OCI-LY3 (cell line): ENCODE data around the gene COLGALT1.

ENCODE experiments used
- H2AFZ ChIP-seq: fragments of 200-600, 300-600 bp; shearing (Covaris generic); 2 replicates; pipeline ENCODE4 v1.6.0; 2014; ENCODE audit warnings: antibody characterized with exemption, low read depth, low read length
- H3K27ac ChIP-seq: fragments of 200-600, 300-600 bp; sonication (generic); 2 replicates; pipeline ENCODE4 v1.5.1; 2014; ENCODE audit warnings: mild to moderate bottlenecking, low read length, moderate library complexity, mixed read lengths
- H3K27me3 ChIP-seq: fragments of 200-600, 300-600 bp; sonication (generic); 2 replicates; pipeline ENCODE4 v1.6.1; 2014; ENCODE audit warnings: low read depth, low read length, mixed read lengths
- H3K36me3 ChIP-seq: fragments of 200-600, 300-600 bp; sonication (generic); replicated peaks from 2 replicates; pipeline ENCODE3; 2014; ENCODE audit warnings: low read depth, low read length, mixed read lengths
- H3K4me1 ChIP-seq: fragments of 300-600, 200-600 bp; sonication (generic); 2 replicates; pipeline ENCODE4 v1.6.1; 2014; ENCODE audit warnings: low read length, mixed read lengths
- H3K4me2 ChIP-seq: fragments of 200-600, 300-600 bp; sonication (generic); 2 replicates; pipeline ENCODE4 v1.6.1; 2014; ENCODE audit warnings: low read length, mixed read lengths
- H3K4me3 ChIP-seq: fragments of 300-600, 200-600 bp; sonication (generic); 2 replicates; pipeline ENCODE4 v1.5.1; 2014; ENCODE audit warnings: antibody characterized with exemption, mild to moderate bottlenecking, low read length, moderate library complexity
- H3K79me2 ChIP-seq: fragments of 300-600, 200-600 bp; shearing (Covaris generic); 2 replicates; pipeline ENCODE4 v1.6.1; 2014; ENCODE audit warnings: mild to moderate bottlenecking, low read length, mixed read lengths
- H3K9ac ChIP-seq: fragments of 300-600, 200-600 bp; shearing (Covaris generic); 2 replicates; pipeline ENCODE4 v1.6.0; 2014; ENCODE audit warnings: mild to moderate bottlenecking, low read length, moderate library complexity
- H3K9me3 ChIP-seq: fragments of 200-600, 300-600 bp; shearing (Covaris generic); 2 replicates; pipeline ENCODE4 v1.6.1; 2014; ENCODE audit warnings: low read length, mixed read lengths; ENCODE audit not compliant: insufficient read depth
- H4K20me1 ChIP-seq: fragments of 200-600, 300-600 bp; sonication (generic); 2 replicates; pipeline ENCODE4 v1.6.1; 2016; ENCODE audit warnings: low read length, mixed read lengths; ENCODE audit not compliant: insufficient read depth
- CTCF ChIP-seq: fragments of 200-600, 300-600 bp; sonication (generic); IDR thresholded peaks from 2 replicates; pipeline ENCODE4 v1.5.1; 2014; ENCODE audit warnings: antibody characterized with exemption, low read length, low read depth
- EZH2phosphoT487 ChIP-seq: fragments of 200-600 bp; shearing (Covaris generic); IDR thresholded peaks from 2 replicates; pipeline ENCODE4 v1.6.1; 2018; ENCODE audit warnings: antibody characterized with exemption, mixed run types, low read depth

The COLGALT1 gene

DNA sequence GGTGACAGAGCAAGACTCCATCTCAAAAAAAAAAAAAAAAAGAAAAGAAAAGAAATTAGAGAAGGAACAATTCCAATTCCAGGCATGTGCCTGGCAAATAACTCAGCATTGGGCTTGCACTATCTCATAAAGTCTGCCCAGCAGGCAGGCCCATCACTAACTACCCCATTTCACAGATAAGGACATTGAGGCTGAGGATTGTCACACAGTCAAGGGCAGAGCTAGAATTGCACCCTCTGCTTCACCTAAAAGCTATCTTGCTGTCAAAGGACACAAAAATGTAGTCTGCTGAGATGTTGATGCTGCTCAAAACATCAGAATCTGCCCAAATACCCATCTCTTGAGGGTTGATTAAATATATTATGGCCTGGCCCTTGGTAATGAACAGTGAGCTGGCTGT lies 20.7 kb upstream of the COLGALT1 start:
- H3K9me3 ChIP-seq, result no peaks in the 10 kb centered on the region
- no peak overlapping the region for H3K4me2 ChIP-seq
- H3K4me3 ChIP-seq, result no peak overlapping the region
- H3K79me2 ChIP-seq, result peaks cover 87% of the 10 kb centered on the region
- H3K4me1 ChIP-seq, result peaks cover 14% of the 10 kb centered on the region
- H3K27ac ChIP-seq, result 0 out of 2 replicates have a peak overlapping the region, but pooled peaks have one; percentile 30
- H3K9ac ChIP-seq, result no peak overlapping the region
- H3K36me3 ChIP-seq, result peaks cover 82% of the 10 kb centered on the region
- no peak overlapping the region for H2AFZ ChIP-seq
- TF ChIP-seq EZH2phosphoT487 (no peak), CTCF (no peak)
- H4K20me1 ChIP-seq, result peaks cover 82% of the 10 kb centered on the region
- no peaks in the 10 kb centered on the region for H3K27me3 ChIP-seq

- H3K9me3 ChIP-seq, result no peaks in the 10 kb centered on the region
Measured at GRCh38 chr19:17536955-17537354, 18.5 kb upstream of the COLGALT1 start.

DNA sequence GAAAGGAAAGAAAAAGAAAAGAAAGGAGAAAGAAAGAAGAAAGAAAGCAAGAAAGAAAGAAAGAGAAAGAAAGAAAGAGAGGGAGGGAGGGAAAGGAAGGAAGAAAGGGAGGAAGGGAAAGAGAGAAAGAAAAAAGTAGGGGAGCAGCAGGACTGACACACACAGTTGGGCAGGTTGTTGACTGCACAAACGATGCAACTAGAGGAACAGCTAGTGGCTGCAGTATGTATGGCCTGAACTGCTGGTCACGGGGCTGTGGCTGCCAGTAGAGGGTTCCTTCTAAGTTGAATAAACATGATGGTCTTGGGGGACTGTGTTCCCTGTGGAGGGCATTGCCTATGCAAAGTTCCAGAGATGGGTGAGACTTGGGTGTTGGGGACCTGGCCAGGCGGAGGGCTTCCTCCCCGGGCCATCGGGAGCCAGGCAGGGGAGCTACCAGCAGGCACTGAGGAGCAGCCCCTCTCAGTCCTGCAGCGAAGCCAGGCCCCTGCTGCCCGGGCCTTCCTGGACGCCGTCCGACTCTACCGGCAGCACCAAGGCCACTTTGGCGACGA lies 16.7 kb upstream of the COLGALT1 start:
- H3K27ac ChIP-seq, result no peak overlapping the region
- no peak for TF ChIP-seq EZH2phosphoT487
- TF ChIP-seq CTCF, result no peak
- no peaks in the 10 kb centered on the region for H3K4me1 ChIP-seq
- H3K4me3 ChIP-seq, result no peak overlapping the region
- H3K79me2 ChIP-seq, result peaks cover 77% of the 10 kb centered on the region
- no peak overlapping the region for H3K9ac ChIP-seq
- H4K20me1 ChIP-seq, result peaks cover 79% of the 10 kb centered on the region
- no peaks in the 10 kb centered on the region for H3K9me3 ChIP-seq
- no peaks in the 10 kb centered on the region for H3K27me3 ChIP-seq
- H2AFZ ChIP-seq, result no peak overlapping the region
- peaks cover 81% of the 10 kb centered on the region for H3K36me3 ChIP-seq
- H3K4me2 ChIP-seq, result no peak overlapping the region

More at GRCh38 chr19:17536955-17537354, 18.5 kb upstream of the COLGALT1 start:
- H3K27me3 ChIP-seq, result no peaks in the 10 kb centered on the region
- H3K4me1 ChIP-seq, result no peaks in the 10 kb centered on the region
- H4K20me1 ChIP-seq, result peaks cover 78% of the 10 kb centered on the region
- peaks cover 80% of the 10 kb centered on the region for H3K36me3 ChIP-seq
- no peak overlapping the region for H3K4me3 ChIP-seq
- H3K9ac ChIP-seq, result no peak overlapping the region
- H3K79me2 ChIP-seq, result peaks cover 78% of the 10 kb centered on the region
- no peak for TF ChIP-seq EZH2phosphoT487
- no peak overlapping the region for H2AFZ ChIP-seq
- H3K4me2 ChIP-seq, result no peak overlapping the region
- peak overlapping the region; percentile 15; the same call in 1 of the 2 replicates for H3K27ac ChIP-seq

GRCh38 chr19:17539238-17540117 lies 16.0 kb upstream of the COLGALT1 start:
- H2AFZ ChIP-seq, result no peak overlapping the region
- H4K20me1 ChIP-seq, result peaks cover 80% of the 10 kb centered on the region
- H3K9ac ChIP-seq, result no peak overlapping the region
- no peak for TF ChIP-seq CTCF
- H3K4me2 ChIP-seq, result no peak overlapping the region
- H3K27me3 ChIP-seq, result no peaks in the 10 kb centered on the region
- peaks cover 83% of the 10 kb centered on the region for H3K36me3 ChIP-seq
- H3K79me2 ChIP-seq, result peaks cover 76% of the 10 kb centered on the region
- H3K27ac ChIP-seq, result no peak overlapping the region
- H3K4me1 ChIP-seq, result no peaks in the 10 kb centered on the region
- no peak overlapping the region for H3K4me3 ChIP-seq
- no peaks in the 10 kb centered on the region for H3K9me3 ChIP-seq
